GM21825 (cell line): ENCODE results near the gene MAP4K2.

Experiments used
- ATAC-seq: cut with Tn5 transposase; IDR thresholded peaks from one replicate; pipeline ENCODE4 v1.9.1; 2021; ENCODE audit warnings: mild to moderate bottlenecking, moderate library complexity; ENCODE audit not compliant: unreplicated experiment

MAP4K2 gene

DNA sequence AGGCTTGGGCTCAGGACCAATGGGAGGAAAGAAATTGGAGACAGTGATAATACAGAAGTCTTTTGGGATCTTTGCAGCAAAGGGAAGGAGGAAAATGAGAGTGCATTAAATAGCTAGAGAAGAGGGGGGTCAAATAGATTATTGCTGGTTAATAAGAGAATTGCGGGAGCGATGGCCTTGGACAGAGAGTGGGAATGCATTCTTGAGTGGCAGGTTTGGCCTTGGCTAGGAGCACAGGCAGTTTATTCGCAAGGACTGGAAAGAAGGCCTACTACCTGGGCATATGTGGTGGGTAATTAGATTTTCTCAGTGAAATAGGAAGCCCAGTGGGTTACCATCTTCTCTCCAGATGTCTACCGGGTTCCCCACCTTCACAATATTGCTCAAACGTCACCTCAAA is 10.8 kb upstream of the MAP4K2 start:
- no peak for ATAC-seq

DNA sequence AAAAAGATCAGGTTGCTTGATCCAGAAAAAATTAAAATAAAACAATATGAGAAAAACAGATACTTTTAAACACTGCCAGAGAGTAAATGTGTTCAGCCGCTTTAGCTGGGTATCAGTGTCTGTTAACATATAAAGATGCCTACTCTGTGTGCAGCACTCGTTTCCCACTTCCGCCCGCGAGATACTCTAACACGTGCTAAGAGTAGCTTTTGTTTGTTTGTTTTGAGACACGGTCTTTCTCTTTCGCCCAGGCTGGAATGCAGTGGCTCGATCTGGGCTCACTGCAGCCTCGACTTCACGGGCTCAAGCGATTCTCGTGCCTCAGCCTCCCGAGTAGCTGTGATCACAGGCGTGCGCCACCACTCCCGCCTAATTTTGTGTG is 7.9 kb upstream of the MAP4K2 start:
- ATAC-seq: no peak

DNA sequence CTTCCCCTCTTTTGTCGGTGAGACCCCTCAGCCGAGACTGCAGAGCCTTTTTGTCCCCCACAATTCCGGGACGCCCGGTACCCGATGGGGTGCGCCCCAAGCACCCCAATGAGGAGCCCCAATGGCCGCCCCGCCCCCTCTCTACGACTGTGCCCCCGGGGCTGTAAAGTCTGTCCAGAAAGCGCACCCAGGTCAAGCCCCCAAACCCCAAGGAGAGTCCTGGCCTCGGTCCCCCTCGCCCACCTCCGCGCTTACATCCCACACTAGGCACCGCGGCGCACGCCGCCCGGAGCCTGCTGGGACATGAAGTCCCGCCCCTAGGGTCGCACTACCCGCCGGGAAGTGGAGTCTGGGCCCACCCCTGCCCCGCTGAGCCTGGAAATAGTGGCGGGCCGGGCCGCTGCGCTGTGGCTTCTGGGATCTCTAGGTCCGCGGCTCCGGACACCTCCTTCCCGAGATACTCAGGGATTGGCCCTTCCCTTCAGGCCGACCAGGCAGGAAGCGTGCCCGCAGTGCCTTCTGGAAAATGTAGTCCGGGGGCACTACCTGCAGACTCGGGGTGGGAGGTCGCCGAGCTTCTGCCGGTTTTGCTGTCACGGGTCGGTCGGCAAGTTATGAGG is 7.4 kb upstream of the MAP4K2 start, which contains the start of gene MEN1:
Gene MEN1 (minus strand): TSS at position 281 of the 620 bp plus-strand sequence. CDS start 442 bp downstream, outside the sequence.
- peak; percentile 47 for ATAC-seq

- no peak for ATAC-seq
These were observed 6.8 kb upstream of the MAP4K2 start for GRCh38 chr11:64809781-64810241.

GRCh38 chr11:64805481-64805880 is 2.5 kb upstream of the MAP4K2 start:
- ATAC-seq: no peak

DNA sequence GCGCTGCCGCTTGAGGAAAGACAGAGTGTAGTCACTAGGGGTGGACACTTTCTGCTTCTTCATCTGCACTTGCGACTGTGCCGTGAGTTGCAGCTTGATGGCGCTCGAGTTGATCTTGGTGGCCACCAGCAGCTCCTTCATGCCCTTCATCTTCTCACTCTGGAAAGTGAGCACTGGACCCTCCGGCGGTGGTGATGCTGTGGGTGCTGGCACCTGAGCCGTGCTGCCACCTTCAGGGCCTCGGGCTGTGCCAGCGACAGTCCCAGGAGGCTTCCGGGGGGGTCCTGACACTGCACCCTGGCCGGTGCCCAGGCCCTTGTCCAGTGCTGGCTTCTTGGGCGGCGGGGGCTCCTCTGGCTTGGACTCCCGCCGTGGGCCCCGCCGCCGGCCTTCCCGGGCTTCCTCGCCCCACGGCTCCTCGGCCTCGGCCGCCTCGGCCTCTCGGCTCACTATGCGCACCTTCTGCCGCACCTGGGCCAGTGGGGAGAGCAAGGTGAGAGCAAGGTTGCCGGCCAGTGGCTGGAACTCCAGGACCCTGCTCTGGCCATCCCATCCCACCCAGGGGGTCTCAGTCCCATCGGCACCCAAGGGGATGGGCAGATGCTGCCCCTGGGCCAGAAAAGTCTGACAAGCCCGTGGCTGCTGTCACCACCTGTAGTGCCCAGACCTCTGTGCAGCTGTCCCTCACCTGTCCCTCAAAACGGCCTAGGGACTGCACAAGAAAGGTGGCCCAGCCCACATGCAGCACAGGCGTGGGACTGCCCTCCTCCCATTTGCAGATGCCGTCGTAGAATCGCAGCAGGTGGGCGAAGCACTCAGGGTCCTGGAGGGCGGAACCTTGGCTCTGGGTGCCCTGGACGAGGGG is 1.6 kb upstream of the MAP4K2 start:
- ATAC-seq: no peak

DNA sequence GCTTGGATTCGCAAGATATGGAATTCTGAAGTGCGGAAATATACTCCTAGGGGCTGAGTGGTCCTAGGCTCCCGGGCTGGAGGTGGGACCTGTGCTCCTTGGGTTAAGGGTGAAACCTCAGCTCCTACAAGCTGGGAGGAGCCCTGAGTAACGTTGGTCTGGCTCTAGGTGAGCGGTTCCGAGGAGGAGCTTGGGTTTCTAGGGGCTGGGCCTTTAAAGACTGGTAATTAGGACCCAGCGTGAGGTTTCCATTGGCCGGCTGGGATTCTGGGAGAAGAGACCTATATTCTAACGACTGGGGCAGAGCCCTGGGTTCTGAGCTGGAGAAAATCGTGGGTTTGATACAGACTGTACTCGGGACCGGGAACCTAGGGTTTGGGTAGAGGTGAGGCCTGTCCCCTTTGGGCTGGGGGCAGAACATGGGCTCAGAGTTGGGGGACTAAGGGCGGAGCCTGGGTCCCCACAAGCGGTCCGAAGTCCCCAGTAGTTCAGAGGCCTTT is 882 bp upstream of the MAP4K2 start:
- no peak for ATAC-seq

- ATAC-seq: peak; percentile 20
These were observed 450 bp downstream of the MAP4K2 start for GRCh38 chr11:64802370-64803157.

GRCh38 chr11:64801561-64802369 is 1.2 kb downstream of the MAP4K2 start:
- no peak for ATAC-seq

DNA sequence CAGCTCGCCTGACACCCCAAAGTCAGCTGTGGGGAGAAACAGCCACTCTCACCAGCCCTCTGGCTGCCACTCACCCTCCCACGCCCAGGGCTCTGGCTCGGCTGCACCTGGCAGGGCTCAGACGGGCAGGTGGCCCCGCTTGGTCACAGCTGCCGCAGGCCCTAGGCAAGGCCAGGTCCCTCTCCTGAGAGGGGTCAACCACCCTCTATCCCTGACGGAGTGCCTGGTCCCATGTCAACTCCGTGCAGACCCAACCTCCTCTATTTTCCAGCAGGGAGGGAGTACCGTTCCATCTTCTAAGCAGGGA is 1.9 kb downstream of the MAP4K2 start:
- no peak for ATAC-seq

- no peak for ATAC-seq
These were observed 2.5 kb downstream of the MAP4K2 start for GRCh38 chr11:64800303-64801157.

DNA sequence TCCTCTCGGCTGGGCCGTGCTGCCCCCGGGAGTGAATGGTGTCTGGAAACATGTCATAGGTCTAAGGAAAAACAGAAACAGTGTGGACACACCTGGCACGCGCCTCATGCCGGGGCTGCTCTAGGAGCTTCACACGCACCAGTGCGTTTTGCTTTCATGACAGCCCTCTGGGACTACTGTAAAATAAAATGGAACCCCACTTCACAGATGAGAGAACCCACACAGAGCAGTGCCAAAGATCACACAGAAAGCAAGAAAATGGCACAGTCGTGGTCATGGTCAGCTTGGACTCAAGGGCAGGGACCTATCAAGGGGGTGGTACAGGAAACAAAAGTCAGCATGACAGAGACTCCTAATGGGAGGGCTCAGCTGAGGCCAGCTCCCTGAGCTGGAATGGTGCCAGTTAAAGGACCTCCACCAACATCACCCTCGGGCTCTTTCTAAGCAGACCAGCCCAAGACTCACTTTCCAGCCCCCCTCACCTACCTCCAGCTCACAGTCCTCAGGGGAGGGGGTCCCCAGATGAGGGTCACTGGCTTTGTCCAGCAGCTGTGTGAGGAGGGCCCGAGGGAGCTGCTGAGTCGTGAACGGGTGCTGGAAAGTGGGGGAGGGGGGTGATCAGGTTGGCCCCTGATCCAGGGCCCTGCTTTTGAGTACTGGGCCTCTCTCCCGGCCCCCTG is 3.3 kb downstream of the MAP4K2 start:
- no peak for ATAC-seq

DNA sequence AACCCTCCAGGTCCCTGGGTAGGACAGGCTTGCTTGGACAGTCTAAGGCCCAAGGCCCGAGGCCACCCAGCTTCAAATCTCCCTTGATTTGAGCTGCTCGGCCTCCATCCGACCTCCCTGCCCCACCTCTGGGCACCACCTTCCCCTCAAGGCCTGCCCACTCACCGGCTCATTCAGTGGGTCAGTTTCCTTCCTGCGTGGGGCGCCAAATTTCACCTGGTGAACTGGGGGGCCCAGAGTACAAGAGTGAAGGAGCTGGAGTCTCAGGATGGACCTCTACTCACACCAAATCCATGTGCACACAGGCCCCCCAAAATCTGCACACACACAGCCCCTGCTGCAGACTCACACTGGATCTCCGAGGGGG is 3.8 kb downstream of the MAP4K2 start:
- no peak for ATAC-seq

DNA sequence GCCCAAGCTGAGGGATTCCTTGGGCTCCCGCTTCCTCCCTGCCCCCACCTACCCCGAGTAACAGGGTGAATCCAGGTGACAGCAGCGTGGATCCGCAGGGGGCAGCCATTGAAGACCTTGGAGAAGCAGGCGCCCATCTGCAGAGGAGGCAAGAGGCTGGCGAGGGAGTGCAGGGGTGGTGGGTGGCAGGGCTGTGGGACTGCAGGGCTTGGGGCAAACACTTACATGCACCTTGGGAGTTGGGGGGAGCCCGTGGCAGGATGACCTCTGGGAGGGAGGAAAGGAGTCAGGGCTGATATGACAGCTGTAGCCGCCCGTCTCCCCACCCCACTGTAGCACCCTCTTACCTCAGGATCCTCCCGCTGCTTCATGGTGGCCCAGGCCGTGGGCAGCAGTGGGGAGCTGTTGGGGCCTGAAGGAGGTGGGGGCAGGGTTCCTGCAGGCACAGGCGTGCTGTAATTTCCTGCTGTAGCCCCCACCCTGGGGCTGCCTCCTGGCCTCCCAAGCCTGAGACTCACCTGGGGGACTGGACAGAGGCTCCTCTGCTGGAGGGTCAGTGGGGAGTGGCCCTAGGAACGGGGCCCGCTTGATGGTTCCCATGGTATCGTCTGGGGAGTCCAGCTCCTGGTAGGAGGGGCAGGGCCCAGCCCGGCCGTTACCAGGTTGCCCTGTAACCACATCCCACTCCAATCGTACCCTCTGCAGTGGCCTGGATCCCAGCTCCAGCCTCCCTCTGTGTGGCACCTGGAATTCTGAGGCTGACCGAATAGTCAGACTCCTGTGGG is 6.1 kb downstream of the MAP4K2 start:
- no peak for ATAC-seq

DNA sequence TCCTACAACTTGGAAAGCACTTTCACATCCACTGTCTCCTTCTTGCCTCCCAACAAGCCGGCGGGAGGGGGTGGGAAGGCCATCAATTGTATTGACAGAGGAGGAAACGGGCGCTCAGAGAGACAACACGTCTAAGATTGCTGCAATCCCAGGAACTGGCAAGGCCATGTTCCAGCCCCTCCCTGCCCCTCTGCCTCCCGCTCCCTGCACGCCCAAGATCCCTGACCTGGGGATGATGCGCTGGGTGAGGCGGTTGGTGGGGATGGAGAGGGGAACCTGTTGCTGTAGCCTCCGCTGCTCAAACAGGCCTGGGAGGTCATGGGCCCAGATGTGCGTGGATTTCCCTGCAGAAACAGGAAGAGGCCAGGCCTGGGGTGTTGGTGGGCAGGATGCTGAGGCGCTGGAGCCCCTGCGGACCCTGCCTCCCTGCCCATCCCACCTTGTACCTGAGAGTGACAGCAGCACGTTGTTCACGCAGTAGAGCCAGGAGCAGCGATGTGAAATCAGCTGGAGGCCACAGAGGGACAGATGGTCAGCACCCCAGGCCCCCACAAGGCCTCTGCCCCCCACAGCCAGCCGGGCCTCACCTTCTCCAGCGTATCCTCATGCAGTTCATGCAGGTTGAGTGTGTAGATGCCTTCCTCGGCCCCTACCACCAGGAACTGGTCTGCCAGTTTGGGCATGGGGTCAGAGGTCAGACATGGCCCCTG is 6.8 kb downstream of the MAP4K2 start:
- ATAC-seq: no peak

DNA sequence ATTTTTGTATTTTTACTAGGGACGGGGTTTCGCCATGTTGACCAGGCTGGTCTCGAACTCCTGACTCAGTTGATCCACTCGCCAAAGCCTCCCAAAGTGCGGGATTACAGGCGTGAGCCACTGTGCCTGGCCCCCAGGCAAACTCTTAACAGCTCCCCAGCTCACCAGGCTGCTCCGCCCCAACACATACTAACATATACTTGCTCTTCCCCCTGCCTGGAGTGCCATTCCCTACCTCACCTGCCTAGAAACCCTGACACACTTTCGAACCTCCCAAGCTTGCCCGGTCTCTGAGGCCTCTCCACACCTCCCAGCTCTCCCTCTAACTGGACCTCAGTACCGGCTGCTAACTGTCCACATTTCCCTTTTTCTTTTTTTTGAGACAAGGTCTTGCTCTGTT is 8.5 kb downstream of the MAP4K2 start:
- ATAC-seq: no peak

- ATAC-seq: no peak
These were observed 9.5 kb downstream of the MAP4K2 start for GRCh38 chr11:64793271-64794160.
